ENCODE measurements around the gene TPH2.

TPH2 gene

DNA sequence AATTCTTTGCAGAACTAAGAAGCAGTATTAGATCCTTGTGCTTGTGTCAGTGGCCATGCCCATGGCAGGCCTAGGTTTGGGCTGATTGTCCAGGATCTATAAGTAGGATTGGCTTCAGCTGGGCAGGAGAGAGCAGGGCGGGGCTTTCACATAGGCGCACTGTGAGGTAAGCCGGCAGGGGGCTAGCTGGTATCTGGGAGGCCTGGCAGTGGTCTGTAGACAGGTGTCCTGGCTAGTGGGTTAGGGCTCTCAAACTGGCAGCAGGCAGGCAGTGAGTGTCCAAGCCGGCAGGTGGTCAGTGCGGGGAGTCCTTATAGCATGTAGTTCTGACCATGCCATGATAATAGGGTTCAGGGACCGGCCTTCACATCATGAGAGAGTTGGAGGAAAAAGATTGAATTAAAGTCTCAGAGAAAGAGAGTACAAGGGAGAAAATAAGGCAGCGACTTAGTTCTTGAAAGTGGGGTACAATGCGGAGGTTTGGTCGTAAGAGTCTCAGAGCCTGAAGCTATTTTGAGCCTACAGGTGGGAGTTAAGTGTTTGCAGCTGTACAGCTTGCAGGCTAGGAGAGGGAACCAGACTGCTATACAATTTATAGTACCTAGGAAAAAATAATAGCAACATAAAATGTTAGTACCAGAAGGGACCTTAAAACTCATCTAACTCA, 137.4 kb downstream of the TPH2 start:
- POLR2A ChIA-PET = no interaction called here
- DNase-seq (ENCODE audit: low read depth, low spot score) = no peak
- TF ChIP-seq, protein P1, sequence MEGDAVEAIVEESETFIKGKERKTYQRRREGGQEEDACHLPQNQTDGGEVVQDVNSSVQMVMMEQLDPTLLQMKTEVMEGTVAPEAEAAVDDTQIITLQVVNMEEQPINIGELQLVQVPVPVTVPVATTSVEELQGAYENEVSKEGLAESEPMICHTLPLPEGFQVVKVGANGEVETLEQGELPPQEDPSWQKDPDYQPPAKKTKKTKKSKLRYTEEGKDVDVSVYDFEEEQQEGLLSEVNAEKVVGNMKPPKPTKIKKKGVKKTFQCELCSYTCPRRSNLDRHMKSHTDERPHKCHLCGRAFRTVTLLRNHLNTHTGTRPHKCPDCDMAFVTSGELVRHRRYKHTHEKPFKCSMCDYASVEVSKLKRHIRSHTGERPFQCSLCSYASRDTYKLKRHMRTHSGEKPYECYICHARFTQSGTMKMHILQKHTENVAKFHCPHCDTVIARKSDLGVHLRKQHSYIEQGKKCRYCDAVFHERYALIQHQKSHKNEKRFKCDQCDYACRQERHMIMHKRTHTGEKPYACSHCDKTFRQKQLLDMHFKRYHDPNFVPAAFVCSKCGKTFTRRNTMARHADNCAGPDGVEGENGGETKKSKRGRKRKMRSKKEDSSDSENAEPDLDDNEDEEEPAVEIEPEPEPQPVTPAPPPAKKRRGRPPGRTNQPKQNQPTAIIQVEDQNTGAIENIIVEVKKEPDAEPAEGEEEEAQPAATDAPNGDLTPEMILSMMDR (IDR thresholded peaks at IDR 0.05; ENCODE audit: insufficient read depth, low read length, missing control alignments) = no peak
- CTCF ChIA-PET = no interaction called here
- no peak overlapping the region for H3K4me3 ChIP-seq (ENCODE audit: low read depth, low read length)

DNA sequence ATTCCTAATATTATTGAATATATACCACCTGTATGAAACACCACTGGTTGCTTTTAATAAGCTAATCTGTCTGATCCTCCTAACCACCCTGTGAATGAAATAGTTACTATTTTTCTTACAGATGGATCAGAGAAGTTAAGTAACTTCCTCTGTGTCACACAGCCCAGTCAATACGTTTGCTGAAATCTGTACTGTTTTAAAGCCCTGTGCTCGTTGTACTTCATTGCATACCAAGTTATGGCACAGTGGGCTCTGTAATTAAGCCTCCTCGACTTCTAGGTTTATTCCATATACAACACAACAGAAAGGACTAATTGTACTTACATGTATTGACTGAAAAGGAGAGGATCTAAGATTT, 137.9 kb downstream of the TPH2 start:
- CTCF ChIA-PET = no interaction called here
- TF ChIP-seq, protein P1 (IDR thresholded peaks at IDR 0.05; ENCODE audit: insufficient read depth, low read length, missing control alignments) = no peak
- POLR2A ChIA-PET = no interaction called here
- no peak overlapping the region for H3K4me3 ChIP-seq (ENCODE audit: low read depth, low read length)
- DNase-seq (ENCODE audit: low read depth, low spot score) = no peak

DNA sequence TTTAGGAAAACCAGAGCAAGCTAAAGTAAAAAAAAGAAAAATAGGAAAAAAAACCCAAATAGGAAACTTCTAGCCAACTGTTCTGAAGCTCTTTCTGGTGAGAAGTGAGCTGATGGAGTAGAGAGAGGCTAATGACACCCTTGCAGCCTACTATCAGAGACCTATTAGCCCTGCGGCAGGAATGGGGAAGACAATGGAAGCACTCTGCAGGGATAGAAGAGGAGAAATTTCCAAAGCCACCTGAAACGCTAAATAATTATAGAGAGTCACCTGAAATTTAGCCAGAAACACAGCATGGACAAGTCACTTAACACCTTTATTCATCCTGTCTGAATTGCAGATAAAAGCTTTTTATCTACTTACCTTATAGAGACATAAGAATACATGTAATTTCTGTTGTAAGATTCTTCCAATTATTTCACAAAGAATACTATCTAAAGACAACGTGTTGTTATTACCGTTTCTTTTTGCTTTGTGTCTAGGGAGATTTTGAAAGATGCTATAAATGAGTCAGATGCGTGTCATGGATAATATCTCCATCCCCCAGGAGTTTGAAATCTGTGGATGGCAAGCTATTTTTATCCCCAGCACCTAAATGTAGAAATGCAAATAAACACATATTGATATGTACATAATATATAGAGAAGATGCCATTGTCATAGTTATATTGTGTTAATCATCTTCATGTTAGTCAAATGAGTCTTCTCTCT, 138.6 kb downstream of the TPH2 start:
- CTCF ChIA-PET = no interaction called here

DNA sequence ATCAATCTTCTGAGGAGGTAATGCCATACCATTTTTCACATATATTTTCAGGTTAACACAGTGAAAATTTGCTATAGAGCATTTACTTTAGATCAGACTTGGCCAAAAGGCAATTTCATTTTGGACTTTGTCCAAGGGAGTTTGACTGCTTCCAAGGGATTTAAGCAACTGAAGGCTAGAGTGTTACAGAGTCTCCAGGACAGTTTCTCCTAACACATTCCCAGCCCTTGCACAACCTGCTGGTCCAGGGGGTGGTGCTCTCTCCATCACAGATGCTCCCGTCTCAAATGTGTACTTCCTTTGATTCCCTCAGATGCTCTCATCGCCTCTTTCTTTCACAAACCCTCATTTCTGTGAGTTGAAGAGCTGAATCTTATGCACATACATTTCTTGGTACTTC, 143.1 kb downstream of the TPH2 start:
- no peak overlapping the region for H3K4me3 ChIP-seq (ENCODE audit: low read depth, low read length)
- POLR2A ChIA-PET = no interaction called here
- DNase-seq (ENCODE audit: low read depth, low spot score) = no peak
- TF ChIP-seq, protein P1 (IDR thresholded peaks at IDR 0.05; ENCODE audit: insufficient read depth, low read length, missing control alignments) = no peak
- CTCF ChIA-PET = no interaction called here

More for the DNA sequence above, 138.6 kb downstream of the TPH2 start:
- POLR2A ChIA-PET = no interaction called here
- TF ChIP-seq, protein P1 (IDR thresholded peaks at IDR 0.05; ENCODE audit: insufficient read depth, low read length, missing control alignments) = no peak
- no peak overlapping the region for H3K4me3 ChIP-seq (ENCODE audit: low read depth, low read length)
- no peak for DNase-seq (ENCODE audit: low read depth, low spot score)

All from AG04449 (cell line).